Activated gamma-delta T cell (primary cell): ENCODE results near the gene ADSS1.

Experiments
- DNase-seq: peaks from one replicate; lab custom pipeline; 2025; lab: John Stamatoyannopoulos, UW

The ADSS1 gene

DNA sequence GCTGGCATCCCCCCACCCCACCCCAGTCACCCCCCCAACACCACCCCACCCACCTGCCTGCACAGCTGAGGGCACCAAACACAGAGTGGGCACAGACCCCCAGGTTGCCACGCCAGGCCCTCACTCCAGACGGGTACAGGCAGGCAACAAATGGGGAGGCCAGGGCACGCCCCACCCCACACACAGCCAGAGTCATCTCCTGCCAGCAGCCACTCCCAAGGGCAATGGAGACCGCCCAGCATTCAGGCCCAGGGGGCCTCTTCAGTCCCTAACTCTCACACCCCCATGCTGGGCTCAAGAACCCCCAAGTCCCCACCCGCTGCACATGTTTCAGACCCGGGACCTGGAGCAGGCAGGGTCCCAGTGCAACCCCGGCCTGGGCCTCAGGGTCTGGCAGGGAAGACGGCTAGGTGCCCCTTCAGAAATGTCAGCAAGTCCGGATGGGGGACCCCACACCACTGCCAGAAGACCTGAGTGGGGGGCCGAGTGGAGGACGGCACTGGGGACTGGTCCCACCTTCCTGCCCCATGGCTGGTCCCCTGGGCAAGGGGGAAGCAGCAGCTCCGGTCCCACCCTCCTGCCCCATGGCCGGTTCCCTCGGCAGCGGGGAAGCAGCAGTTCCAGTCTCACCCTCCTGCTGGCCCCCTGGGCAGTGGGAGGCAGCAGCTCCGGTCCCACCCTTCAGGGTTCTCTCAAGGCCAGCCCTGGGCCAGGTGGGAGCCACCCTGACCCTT is 59.6 kb downstream of the ADSS1 start:
- DNase-seq: no peak

DNA sequence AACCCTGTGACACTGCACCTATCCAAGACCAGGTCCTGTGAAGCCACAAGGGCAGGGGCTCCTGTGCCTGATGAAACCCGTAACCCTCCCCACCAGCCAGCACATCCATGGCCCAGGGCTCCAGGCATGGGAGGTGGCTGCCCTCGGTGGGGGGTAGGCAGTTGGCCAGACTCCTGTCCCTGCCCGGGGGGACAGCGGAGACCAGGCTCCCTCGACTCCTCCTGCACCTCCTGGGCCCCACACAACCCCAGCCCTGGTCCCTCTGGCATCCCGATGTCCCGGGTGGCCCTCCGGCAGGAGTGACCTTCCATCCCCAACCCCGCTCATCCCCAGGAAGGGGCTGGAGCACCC is 60.2 kb downstream of the ADSS1 start:
- no peak for DNase-seq

DNA sequence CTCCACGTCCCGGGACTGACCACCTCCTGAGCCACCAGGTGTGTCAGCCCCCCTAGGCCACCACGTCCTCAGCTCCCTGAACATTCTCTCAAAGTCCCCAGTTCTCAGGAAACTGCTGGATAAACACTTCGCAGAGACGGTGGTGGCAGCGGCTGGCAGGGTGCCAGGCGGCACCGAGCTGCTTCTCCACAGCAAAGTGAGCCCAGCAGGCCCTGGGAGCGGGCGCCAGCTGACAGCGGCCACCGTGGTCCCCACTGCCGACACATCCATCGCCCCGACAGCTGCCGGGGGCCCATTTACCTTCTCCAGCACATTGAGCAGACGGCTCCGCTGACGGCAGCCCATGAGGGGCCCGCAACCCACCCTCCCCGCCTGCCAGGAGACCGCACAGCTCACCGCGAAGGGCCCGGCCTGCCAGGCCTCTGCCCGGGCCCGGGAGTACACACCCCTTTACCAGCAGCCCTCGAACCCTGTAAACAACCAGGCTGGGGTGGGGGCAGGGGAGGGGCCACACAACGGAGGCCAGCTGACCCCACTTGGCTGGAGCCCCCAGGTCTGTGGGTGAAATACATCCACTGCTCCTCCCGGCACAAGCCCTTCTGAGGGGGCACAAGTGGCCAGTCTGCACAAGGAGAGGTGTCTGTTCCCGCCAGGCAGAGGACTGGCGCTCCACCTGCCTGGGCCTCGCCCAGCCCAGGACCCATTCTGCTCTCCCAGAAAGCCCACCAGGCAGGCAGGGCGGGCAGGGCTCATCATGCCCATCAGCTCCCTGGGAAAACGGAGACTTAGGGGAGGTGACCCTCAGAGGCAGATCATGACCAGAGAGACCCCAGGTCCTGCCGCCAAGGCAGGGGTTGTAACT is 61.0 kb downstream of the ADSS1 start:
- no peak for DNase-seq

DNA sequence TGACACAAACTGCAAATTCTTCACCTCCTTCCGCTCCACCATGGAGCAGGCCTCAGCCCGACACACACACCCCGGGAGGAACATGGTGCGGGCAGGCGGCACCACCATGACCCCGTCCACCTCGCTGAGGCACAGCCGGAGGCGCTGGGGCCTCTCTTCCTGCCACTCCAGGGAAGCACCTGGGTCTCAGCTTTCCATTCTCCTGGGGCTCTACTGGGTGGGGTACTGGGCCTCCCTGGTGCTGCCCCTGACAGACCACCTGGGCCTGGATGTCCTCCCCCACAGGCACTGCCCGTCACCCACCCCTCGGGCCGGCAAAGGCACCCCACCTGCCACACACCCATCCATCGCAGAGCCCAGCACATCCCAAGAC is 61.7 kb downstream of the ADSS1 start:
- no peak for DNase-seq

DNA sequence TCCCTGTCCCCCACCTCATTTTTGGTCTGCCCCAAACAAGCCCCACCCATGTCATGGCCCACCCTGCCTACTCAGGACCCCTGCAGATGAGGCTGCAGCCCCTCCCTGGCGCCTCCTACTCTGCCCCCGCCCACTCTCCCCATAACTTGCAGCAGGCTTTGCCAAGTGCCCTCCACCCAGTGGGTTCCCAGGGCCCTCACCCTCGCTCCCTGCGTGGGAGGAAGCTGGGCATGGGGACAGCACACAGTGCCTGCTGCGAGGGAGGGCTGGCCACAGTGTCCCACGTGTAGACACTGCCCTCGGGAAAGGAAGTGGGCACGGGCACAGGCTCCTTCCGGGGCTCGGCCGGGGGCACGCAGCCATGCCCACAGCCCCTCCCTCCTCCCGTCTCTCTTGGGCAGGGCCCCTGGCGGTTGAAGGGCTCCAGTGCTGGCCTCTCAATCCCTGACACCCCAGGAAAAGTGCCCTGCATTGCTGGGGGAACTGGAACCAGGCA is 62.1 kb downstream of the ADSS1 start:
- DNase-seq: no peak

DNA sequence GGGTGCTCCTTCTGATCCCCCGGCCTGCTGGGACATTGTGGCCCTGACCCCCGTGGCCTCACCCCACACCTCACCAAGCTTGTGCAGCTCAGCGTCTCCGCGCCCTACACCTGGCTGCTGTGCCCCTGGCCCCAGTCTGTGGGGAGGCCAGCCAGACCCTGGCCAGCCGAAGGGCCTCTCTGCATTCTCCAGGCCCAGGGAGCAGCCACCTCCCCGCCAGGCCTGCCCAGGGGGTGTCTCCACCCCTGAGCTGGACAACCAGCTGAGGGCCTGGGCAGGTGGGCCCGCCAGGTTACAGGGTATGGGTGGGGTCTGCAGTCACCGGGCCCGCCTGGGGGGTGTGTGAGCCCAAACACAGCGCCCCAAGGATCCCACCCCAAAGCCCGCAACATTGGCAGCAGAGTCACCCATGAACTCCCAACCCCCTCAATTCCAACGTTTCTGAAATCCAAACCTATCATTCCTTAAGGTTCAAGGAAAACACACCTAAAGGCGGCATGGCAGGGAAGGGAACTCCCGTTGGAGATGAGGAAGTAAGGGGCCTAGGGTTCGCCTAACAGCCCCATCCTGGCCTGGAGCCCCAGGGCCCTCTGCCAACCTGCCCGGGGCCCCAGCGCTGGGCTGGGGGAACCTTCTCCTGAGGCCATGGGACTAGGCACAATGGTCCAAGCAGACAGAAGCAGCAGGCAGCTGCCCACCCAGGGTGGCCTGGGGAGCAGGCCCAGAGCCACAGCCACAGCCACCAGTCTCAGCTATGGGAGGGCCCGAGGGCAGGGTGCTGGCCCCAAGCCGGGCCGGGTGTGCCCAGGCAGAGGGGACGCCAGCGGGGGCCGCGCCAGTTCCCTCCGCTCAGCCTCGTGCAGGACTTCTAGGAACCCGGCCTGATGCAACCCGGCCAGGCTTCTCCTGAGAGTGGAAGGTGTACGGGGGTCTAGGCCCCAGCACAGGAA is 63.0 kb downstream of the ADSS1 start:
- DNase-seq: no peak

DNA sequence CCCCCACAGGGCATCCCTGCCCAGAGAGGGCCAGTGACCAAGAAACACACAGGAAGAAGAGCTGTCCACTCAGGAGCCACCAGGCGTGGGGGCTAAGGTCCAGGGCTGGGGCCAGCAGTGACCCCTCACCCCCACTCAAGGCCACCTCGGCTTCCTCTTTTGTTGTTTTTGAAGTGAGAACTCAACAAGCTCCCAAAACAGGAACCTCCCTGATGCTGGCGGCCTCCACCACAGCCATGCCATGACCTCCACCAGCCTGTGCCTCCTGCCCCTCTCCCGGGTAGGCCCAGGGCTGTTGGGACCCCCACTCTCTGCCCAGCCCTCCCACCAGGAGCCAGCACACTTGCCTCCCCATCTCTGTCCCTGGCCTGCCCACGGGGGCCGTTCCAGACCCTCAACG is 63.7 kb downstream of the ADSS1 start:
- DNase-seq: no peak

DNA sequence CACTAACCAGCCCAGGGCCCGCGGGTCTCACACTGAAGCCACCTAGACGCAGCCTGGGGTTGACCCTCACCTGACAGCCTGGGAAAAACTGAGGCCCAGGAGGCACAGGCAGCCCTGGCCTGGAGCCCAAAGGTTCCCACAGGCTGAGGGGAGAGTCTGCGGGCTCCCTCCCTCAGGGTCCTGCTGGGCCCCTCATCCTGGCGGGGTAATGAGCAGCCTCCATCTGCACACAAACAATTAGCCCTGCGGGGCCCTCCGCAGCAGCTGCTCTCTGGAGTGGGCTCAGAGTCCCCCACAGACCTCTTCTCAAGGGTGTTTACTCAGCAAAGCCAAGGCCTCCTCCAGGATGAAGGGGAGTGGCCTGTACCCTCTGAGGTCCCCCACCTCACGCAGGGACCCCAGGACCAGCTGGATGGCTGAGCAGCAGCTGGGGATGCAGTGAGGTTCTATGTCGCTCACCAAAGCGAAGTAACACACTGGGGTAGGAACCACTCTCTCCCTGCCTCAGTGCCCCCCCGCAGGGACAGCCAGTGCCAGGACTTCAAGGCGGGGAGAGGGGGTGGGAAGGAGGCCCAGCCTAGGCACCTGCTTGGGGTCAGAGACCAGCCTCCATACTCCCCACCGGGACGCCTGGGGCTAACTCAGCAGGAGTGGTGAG is 64.3 kb downstream of the ADSS1 start:
- no peak for DNase-seq

DNA sequence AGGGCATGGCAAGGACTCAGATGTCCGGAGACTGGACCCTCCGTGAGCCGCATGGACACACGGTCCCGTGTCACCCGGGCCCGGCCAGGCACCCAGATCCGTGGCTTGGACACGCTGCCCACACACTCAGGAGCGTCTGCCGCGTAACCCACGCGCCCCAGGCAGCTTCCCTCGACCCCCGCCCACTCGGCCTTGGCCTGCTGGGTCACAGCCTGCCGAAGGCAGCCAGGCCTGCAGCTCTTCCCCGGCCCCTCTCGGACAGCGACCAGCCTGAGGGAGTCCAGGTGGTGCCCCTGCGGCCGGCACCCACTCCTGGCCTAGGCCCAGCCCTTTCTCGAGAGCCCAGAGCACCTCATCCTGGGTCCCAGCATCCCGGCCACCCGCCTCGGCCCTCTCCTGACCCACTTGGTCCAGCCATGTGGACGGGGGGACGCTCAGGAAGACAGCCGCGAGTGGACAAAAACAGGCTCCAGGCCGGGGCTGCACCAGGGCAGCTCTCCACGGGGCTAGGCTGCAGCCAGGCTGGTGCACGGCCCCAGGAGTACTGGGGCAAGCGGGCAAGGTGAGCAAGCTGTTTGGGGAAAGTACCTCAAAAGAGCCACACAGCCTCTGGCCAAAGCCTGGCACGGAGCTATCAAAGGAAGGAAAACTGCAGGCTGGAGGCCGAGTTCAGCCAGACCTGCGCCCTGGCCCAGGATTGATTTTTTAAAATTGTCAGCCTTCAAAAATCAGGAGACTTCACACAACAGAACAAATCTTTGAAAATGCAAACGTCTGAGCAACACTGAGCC is 65.0 kb downstream of the ADSS1 start:
- DNase-seq: no peak

DNA sequence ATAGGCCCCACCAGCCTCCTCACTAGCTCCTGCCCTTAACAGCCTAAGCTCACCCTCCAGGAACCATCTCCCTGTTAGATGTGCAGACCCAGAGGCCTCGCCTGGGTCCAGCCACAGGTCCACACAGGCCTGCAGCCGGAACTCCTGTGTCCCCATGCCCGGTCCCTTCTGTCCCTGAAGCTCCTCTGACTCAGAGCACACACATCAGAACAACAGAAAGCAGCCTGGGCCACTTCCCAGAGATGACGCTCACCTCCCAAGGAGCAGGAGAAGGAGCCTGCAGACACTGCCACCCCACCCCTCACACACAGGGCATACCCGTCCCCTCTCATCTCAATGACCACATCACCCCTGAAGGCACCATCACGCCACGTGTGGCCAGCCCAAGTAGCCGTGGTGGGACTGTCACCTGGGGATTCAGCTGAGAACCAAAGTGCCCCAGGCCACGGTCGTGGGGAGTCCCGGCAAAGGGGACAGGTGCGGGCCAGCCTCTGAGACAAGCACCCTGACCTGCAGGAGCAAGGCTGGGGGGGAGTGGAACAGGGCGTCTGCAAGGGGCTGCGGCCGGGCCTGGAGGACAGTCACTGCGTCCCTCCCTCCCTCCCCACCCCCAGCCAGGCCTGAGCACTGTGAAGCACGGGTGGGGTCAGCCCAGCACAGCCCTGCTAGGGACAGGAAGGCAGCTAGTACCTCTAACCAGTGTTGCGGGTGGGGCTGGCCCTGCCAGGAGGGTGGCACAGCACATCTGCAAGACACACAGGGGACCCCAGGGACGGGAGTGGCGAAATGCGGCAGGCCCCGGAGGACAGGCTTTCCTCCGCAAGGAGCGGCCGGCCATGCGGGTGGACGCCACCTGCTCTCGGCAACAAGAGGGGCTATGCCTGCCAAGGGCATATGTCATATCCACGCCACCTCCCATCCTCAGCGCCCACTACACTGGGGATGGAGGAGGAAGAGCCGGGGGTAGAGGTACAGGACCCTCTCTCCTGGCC is 66.0 kb downstream of the ADSS1 start:
- no peak for DNase-seq

DNA sequence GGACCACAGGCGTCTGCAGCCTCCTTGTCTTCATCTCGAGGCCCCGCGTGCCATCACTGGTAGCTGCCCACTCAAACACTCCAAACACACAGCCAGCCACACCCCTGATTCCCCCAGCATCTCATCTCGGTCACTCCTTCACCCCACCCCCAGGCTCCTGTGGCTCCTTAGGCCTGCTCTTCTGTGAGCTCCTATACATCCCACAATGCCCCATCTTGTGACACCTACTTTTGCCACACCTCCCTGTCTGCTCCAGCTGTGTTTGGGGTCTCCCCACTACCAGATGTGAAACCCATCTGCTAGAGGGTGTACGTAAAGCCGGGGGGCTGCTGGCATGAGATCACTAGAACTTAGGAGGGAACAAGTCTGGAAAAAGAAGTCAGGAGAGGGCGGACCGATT is 67.4 kb downstream of the ADSS1 start:
- no peak for DNase-seq

DNA sequence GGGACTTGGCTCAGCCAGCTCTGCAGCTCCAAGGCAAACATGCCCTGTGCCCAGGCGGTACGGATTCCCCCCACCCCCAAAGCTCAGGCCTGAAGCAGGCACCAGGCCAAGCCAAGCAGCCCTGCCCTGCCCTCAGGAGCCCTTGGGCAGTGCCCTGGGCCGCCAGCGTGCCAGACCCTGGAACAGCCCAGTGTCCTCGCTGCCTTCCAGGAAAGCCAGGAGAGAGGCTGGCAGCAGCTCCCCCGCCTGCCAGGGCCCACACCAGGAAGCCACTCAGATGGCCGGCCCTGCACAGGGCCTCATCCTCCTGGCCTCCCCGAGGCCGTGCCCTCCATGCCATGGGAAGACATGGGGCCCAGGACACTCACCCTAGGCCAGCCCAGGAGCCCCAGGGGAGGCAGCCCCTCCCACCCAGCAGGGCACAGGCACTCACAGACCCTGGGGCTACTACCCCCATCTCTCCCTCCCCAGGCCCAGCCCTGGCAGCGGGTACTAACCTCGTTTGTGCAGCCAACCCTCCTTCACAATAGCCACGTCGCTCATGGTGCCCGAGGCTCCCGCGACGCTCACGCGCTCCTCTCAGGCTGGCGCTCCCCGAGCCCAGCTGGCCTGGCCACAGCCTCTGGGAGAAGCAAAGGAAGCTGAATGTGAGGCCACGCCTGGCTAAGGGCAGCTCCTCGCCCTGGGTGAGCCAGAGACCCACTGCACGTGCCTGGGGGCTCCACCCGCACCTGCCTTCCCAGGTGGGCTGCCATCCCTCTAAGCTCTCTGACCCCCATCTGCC is 68.3 kb downstream of the ADSS1 start:
- no peak for DNase-seq

DNA sequence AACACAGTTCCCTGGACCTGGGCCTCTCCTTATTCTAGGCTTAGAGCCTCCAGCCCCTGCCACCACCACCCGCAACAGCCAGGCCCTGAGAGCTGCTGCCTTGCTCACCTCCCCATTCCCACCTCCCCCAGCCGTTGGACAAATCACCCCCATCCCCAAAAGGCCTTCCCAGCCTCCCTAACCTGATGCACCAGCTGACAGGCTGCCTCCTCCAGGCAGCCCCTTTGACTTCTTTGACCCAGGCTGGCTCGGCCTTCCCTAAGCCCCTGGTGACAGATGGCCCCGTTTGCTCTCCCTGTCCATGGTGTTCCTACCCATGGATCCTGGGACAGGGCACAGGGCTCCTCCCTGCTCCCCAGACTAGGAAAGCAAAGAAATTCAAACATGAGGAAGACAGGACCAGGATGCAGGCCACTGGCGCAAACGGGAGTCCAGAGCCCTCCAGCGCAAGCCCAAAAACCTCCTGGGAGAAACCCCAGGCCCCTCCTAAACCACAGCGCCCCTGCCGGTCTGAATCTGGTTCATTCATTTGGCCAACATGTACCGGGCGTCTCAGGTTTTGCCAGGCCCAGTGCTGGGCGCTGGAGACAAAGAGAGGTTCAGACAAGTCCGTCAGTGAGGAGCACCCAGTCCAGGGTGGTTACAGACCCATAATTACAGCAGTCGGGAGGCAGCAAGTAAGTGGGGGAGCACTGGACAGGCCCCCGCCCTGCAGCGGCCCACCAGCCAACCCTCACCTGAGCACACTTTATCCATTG is 69.1 kb downstream of the ADSS1 start:
- DNase-seq: no peak

DNA sequence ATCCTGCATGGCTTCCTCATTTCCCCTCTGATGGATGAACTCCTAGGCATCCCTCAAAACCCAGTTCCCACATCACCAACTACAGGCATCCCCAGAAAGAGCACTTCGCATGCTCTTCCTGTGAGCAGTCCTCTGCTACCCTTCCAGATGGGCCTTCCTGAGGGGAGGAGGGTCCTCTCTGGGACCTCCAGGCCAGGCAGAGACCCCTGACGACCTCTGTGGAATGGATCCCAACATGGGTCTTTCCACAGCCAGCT is 69.6 kb downstream of the ADSS1 start:
- no peak for DNase-seq

DNA sequence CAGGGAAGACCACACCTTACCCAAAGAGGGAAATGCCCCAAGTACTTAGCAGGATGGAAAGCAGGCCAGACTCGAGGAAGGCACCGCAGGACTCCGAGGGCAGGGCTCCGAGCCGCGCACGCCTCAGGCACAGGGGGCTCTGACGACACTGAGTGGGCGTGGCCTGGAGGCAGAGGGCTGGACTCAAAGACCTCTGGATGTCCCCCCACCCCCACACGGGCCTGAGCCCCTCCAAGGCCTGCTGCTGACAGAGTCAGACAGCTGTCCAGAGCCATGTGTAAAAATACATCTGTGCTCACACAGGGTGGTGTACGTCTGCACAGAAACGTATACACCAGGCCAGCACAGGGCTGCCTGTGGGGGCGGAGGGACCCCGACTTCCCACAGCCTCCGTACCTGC is 70.1 kb downstream of the ADSS1 start:
- DNase-seq: no peak

DNA sequence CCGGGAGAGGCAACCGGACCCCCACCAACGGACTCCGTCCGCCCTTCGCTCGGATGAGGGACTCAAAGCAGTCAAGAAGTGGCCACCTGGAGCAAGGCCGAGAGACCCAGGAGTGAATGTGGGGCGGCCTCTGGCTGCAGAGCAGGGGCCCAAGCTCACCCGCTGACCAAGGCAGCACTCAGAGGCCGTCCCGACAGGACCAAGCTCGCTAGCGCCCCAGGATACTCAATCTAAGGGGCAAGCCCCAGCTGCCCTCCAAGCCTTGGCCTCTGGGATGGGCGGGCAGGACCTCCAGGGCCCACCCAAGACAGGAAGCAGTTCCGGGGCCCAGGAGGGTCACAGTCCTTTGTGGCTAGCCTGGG is 70.6 kb downstream of the ADSS1 start:
- no peak for DNase-seq

DNA sequence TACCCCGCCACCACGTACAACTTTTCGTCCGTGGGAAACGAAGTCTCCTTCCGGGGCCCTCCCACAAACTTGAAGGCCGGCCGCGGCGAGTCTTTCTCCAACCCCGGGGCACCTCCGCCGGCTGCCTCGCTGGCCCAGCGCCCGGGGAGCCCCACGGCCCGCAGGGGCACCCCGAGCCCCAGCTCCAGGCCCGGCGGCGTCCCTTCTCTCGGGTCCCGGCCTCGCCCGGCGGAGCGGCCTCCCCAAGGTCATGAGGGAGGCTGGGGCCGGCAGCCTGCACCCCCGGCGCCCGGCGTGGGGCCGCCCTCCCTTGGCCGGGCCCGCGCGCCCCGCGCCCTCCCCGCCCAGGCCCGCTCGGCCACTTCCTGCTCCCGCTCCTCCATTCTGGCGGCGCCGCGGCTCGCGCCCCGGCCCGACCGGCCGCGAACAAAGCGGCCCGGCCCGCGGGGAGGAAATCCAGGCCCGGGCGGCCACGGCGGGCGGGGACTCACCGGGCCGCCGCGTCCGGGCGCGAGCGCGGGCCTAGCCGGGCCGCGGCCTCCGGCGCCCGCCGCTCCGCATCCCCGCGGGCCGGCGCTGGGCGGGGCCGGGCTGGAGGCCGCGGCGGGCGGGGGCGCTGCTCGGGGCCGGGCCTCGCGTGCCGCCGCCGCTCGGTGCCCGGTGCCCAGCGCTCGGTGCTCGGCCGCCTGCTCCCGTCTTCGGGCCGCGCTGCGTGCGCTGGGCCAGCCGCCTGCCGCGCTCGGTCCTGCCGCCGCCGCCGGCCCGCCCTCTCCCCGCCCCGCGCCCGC is 71.2 kb downstream of the ADSS1 start, which contains the start of gene AKT1:
Gene AKT1 (minus strand): TSS at position 756 of the 788 bp plus-strand sequence. CDS start 3,105 bp downstream, outside the sequence.
- peak; percentile 30 for DNase-seq
